GM18520 (cell line): ENCODE results near the gene PRR11.
"Not testable (repeated sequence)": the region's sequence is repeated elsewhere in the genome, so short reads cannot be mapped to it uniquely, and the experiment has no call there.

Source experiments
- ATAC-seq: cut with Tn5 transposase; IDR thresholded peaks from one replicate; pipeline ENCODE4 v1.9.1; 2021; ENCODE audit not compliant: unreplicated experiment

The PRR11 gene

DNA sequence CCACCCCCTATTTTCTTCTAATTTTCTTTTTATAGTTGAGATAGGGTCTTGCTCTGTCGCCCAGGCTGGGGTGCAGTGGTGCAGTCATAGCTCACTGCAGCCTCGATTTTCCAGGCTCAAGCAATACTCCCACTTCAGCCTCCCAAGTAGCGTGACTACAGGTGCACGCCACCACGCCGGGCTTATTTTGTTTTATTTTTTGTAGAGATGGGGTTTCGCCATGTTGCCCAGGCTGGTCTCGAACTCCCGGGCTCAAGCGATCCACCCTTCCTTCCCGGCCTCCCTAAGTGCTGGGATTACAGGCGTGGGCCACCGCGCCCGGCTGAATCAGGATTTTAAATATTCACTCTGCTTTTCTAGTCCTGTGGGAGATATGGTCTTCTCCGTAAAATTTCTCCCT, 63.8 kb downstream of the PRR11 start:
- ATAC-seq, result no peak

GRCh38 chr17:59219992-59220327, 64.4 kb downstream of the PRR11 start:
- no peak for ATAC-seq

DNA sequence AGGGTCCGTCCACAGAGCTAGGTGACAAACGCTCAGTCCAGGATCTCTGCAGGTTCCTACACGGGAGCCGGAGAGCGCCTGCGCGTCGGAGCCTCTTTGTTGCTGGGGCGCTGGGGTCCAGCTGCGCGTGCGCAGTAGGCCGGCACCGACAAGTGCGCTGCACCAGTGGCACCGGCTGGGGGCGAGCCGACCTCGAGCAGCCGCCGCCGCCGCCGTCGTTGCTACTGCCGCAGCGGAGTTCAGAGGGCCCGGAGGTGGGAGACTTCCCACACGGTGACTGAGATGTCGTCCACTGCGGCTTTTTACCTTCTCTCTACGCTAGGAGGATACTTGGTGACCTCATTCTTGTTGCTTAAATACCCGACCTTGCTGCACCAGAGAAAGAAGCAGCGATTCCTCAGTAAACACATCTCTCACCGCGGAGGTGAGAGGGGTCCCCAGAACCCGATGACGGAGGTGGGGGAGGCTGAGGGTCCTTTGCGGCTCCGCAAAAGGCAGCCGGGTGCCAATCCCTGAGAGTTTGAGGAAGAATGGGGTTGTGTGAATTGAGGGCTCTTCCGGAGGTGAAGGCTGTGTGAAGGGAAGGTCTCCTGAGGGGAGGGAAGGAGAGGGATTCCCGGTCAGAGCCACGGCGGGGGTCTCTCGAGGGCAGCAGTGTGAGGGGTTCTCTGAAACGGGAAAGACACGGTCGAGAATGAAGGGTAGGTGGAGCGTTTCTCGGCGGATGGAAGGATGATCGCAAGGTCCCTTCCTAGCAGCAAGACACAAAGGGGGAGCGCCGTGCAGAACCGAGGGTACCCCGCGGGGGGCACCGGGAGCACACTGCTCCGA, 65.0 kb downstream of the PRR11 start, which contains the start of gene GDPD1:
TSS of gene GDPD1 (plus strand) at position 184 of the 831 bp plus-strand sequence. CDS start at position 283, 99 bp downstream.
- ATAC-seq, result peak; percentile 89

DNA sequence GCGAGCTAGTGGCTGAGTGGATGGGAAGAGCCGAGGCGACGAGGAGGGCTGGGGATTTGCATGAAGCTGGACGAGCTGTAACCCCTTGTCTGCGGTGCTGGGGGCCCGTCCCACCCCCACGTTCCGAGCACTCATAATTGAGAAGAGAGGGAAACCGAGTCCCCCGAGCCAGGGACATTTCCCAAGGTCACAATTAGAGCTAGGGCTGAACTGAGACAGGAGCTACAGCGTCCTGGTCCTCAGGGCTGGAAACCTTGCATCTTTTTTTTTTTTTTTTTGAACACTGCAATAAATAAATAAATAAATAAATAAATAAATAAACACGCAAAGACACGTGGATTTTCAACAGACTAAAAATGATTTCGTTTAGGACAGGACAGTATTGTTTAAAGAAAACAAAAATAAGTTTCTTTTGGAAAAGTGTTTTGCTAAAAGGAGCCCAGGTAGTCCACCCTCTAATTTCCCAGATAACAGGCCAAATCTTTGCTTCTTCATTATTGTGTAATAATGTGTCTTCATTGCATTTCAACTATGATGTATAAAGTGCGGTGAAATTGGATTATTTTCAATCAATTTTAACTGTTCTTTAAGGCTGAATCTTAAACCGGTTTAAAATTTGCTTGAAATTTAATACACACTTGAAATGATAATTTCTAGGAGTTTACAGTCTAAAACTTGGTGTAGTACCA, 65.8 kb downstream of the PRR11 start:
- no peak for ATAC-seq

DNA sequence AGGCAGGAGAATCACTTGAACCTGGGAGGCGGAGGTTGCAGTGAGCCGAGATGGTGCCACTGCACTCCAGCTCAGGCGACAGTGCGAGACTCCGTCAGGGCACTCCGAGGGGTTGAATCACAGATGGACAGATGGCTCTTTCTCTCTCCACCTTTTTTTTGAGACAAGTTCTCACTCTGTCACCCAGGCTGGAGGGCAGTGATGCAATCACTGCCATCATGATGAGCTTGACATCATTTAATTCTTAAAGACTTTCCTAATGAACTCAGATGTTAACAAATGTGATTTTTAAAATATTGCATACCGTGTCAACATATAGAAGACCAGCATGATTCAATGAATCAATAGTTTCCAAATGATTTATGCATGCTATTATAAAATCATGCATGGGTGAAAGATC, 68.3 kb downstream of the PRR11 start:
- ATAC-seq, result no peak

- not testable (repeated sequence) for ATAC-seq
These were observed 73.0 kb downstream of the PRR11 start for GRCh38 chr17:59228588-59228987.

DNA sequence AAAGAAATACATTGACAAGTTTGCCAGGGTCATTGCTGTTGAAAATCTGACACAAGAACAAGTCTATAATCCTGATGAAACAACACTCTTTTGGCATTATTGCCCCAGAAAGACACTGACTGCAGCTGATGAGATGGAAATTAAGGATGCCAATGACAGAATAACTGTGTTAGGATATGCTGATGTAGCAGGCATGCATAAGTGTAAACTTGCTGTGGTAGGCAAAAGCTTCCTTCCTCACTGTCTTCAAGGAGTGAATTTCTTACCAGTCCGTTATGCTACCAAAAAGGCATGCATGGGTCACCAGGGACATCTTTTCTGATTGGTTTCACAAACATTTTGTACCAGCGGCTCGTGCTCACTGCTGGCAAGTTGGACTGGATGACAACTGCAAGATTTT, 75.2 kb downstream of the PRR11 start:
- no peak for ATAC-seq

- no peak for ATAC-seq
These were observed 79.1 kb downstream of the PRR11 start for GRCh38 chr17:59234631-59235030.

GRCh38 chr17:59238906-59239305, 83.4 kb downstream of the PRR11 start:
- ATAC-seq, result no peak

GRCh38 chr17:59244081-59244480, 88.5 kb downstream of the PRR11 start:
- ATAC-seq, result no peak
